ENCODE data around the gene RGP1.

RGP1 gene

GRCh38 chr9:35716230-35716629 lies 32.9 kb upstream of the RGP1 start:
- TF ChIP-seq, protein P1, sequence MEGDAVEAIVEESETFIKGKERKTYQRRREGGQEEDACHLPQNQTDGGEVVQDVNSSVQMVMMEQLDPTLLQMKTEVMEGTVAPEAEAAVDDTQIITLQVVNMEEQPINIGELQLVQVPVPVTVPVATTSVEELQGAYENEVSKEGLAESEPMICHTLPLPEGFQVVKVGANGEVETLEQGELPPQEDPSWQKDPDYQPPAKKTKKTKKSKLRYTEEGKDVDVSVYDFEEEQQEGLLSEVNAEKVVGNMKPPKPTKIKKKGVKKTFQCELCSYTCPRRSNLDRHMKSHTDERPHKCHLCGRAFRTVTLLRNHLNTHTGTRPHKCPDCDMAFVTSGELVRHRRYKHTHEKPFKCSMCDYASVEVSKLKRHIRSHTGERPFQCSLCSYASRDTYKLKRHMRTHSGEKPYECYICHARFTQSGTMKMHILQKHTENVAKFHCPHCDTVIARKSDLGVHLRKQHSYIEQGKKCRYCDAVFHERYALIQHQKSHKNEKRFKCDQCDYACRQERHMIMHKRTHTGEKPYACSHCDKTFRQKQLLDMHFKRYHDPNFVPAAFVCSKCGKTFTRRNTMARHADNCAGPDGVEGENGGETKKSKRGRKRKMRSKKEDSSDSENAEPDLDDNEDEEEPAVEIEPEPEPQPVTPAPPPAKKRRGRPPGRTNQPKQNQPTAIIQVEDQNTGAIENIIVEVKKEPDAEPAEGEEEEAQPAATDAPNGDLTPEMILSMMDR (IDR thresholded peaks at IDR 0.05), result no peak
- Mint-ChIP-seq H3K9me3 (no peaks in the 10 kb centered on the region), H3K4me1 (peaks cover 8% of the 10 kb centered on the region), H3K36me3 (ENCODE audit: low read depth) (peaks cover 83% of the 10 kb centered on the region), H3K27ac (peak overlapping the region; percentile 78), H3K4me3 (no peak overlapping the region), H3K27me3 (ENCODE audit: low read depth, poor library complexity) (no peaks in the 10 kb centered on the region)
- DNase-seq, result no peak

- Mint-ChIP-seq H3K36me3 (ENCODE audit: low read depth) (peaks cover 85% of the 10 kb centered on the region), H3K27ac (no peak overlapping the region), H3K9me3 (no peaks in the 10 kb centered on the region), H3K4me1 (no peaks in the 10 kb centered on the region), H3K4me3 (no peak overlapping the region), H3K27me3 (ENCODE audit: low read depth, poor library complexity) (no peaks in the 10 kb centered on the region)
- no peak for DNase-seq
- TF ChIP-seq, protein P1 (IDR thresholded peaks at IDR 0.05), result no peak
These were observed 31.8 kb upstream of the RGP1 start for GRCh38 chr9:35717132-35717870.

DNA sequence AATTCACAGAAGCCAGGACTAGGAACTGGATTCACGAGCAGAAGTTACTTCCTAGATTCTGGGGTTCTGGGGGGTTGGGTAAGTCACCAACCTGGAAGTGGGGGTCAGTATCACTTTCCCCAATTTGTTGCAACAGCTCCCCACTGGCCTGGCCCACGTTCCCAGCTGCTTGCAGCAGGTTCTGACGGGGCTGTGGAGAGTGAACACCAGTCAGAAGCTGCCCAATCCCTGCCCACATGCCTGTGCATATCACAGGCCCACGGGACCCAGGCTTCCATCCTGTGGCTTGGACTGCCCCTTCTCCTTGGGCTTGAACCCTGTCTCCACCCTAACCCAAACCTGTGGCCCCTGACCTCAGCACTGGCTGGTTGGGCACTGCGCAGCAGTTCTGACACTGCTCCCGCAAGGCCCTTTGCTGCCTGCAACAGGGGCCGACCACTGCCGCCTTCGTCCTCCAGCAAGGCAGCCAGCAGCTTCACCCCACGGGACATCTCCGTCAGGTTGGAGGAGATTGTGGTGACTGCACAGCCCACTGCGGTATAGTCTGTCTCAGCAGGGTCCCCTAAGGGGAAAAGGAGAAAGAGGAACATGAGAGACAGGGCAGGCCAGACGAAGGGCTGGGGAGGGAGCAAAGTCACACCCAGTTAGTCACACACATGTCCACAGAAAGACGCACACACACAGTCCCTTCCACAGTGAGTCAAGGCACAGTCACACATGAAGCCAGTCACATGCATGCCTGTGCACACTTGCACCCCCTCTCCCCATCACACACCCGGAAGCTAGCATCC lies 30.2 kb upstream of the RGP1 start:
- TF ChIP-seq, protein P1 (IDR thresholded peaks at IDR 0.05), result no peak
- no peak for DNase-seq

DNA sequence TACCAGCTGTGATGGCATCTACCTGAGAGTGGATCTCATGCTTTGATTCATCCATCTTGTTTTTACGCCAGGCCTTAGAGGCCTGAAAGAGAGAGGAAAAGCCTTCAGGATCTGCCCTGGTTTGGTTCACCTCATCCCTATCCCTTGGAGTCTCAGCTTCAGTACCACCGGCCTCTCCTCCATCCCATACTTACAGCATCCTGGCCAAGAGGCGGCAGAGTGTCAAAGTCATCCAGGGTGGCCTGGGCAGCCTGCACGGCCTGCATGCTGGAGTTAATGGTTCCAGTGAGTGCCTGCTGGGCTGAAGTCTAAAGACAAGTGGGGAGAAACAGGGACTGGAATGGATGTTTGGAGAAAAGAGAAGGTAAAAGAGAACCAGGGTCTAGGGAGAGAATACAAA lies 29.5 kb upstream of the RGP1 start:
- TF ChIP-seq, protein P1 (IDR thresholded peaks at IDR 0.05), result no peak
- no peak overlapping the region for H3K27ac Mint-ChIP-seq
- no peaks in the 10 kb centered on the region for H3K27me3 Mint-ChIP-seq (ENCODE audit: low read depth, poor library complexity)
- H3K4me3 Mint-ChIP-seq, result no peak overlapping the region
- H3K36me3 Mint-ChIP-seq (ENCODE audit: low read depth), result peaks cover 84% of the 10 kb centered on the region
- DNase-seq, result no peak
- no peaks in the 10 kb centered on the region for H3K9me3 Mint-ChIP-seq
- H3K4me1 Mint-ChIP-seq, result no peaks in the 10 kb centered on the region

More for the DNA sequence above, 30.2 kb upstream of the RGP1 start:
- no peaks in the 10 kb centered on the region for H3K27me3 Mint-ChIP-seq (ENCODE audit: low read depth, poor library complexity)
- H3K27ac Mint-ChIP-seq, result no peak overlapping the region
- no peak overlapping the region for H3K4me3 Mint-ChIP-seq
- H3K36me3 Mint-ChIP-seq (ENCODE audit: low read depth), result peaks cover 86% of the 10 kb centered on the region
- no peaks in the 10 kb centered on the region for H3K9me3 Mint-ChIP-seq
- H3K4me1 Mint-ChIP-seq, result no peaks in the 10 kb centered on the region

GRCh38 chr9:35723426-35723825 lies 25.7 kb upstream of the RGP1 start:
- DNase-seq, result no peak
- Mint-ChIP-seq H3K4me1 (no peaks in the 10 kb centered on the region), H3K9me3 (no peaks in the 10 kb centered on the region), H3K27me3 (ENCODE audit: low read depth, poor library complexity) (no peaks in the 10 kb centered on the region), H3K4me3 (no peak overlapping the region), H3K27ac (no peak overlapping the region), H3K36me3 (ENCODE audit: low read depth) (peaks cover 58% of the 10 kb centered on the region)
- TF ChIP-seq, protein P1 (IDR thresholded peaks at IDR 0.05), result no peak

All from nephron progenitor cell (in vitro differentiated cells).